CD4-positive, alpha-beta T cell (primary cell): Measurements from ENCODE around the gene VASH2. TPM values are rescaled to one million over a fixed set of nuclear protein-coding genes. Genes with fewer than 3 reads are reported as not detected.

Experiments used
- ATAC-seq: fragments of 200-7000 bp; cut with Tn5 transposase; one replicate; pipeline ENCODE4 v1.10.0; 2022; ENCODE audit warnings: mild to moderate bottlenecking; ENCODE audit not compliant: poor library complexity
- CTCF ChIA-PET: fragments of 350-600 bp; sonication (Branson Sonifier 250); formaldehyde crosslinking; loops from one replicate; lab custom pipeline; 2021; ENCODE audit warnings: antibody characterized with exemption, inconsistent platforms; lab: Charles Lee
- POLR2A ChIA-PET: fragments of 350-600 bp; sonication (Branson Sonifier 250); formaldehyde crosslinking; loops from one replicate; lab custom pipeline; 2021; ENCODE audit warnings: antibody characterized with exemption, inconsistent platforms; lab: Charles Lee
- DNase-seq, 14 experiments: peaks; one replicate each; pipeline ENCODE4 v3.0.0-alpha.2; 2013 to 2020; ENCODE audit warnings: mixed read lengths in 2 of 14
- H3K27ac ChIP-seq, 2 donors: one replicate each; pipeline versions ENCODE4 v1.5.1 to v1.7.0; 2013; ENCODE audit warnings: low read length in 2 of 2, low read depth in 1 of 2, mild to moderate bottlenecking in 1 of 2
- H3K27me3 ChIP-seq, 2 experiments: 1 replicate in 1 of 2; 2 replicates in 1 of 2; pipeline versions ENCODE4 v1.6.1 to v1.7.0; 2013; ENCODE audit warnings: low read length in 2 of 2, control low read depth in 1 of 2, mild to moderate bottlenecking in 1 of 2, moderate library complexity in 1 of 2; ENCODE audit not compliant: insufficient read depth in 2 of 2, control insufficient read depth in 1 of 2
- H3K36me3 ChIP-seq: one replicate; pipeline ENCODE4 v1.6.1; 2013; ENCODE audit warnings: low read length, control low read depth; ENCODE audit not compliant: insufficient read depth
- H3K4me1 ChIP-seq: one replicate; pipeline ENCODE4 v1.6.1; 2013; ENCODE audit warnings: low read length, control low read depth; ENCODE audit not compliant: insufficient read depth
- H3K4me3 ChIP-seq: one replicate; pipeline ENCODE4 v1.5.1; 2013; ENCODE audit warnings: mild to moderate bottlenecking, low read length, moderate library complexity
- H3K9me3 ChIP-seq, 2 experiments: 1 replicate in 1 of 2; 2 replicates in 1 of 2; pipeline versions ENCODE4 v1.6.1 to v1.7.0; 2013; ENCODE audit warnings: low read length in 2 of 2, mild to moderate bottlenecking in 2 of 2, control low read depth in 1 of 2, moderate library complexity in 1 of 2; ENCODE audit not compliant: control insufficient read depth in 1 of 2, insufficient read depth in 1 of 2
- H3K27ac Mint-ChIP-seq: one replicate; pipeline ENCODE4 v1.8.0; 2020; ENCODE audit warnings: mixed read lengths
- H3K27me3 Mint-ChIP-seq: one replicate; pipeline ENCODE4 v1.8.0; 2021; ENCODE audit warnings: mixed read lengths
- H3K36me3 Mint-ChIP-seq: one replicate; pipeline ENCODE4 v1.8.0; 2021; ENCODE audit warnings: low read depth, mixed read lengths
- H3K4me1 Mint-ChIP-seq: one replicate; pipeline ENCODE4 v1.8.0; 2021; ENCODE audit warnings: low read depth, mixed read lengths
- H3K4me3 Mint-ChIP-seq: one replicate; pipeline ENCODE4 v1.8.0; 2020; ENCODE audit warnings: mild to moderate bottlenecking, mixed read lengths
- H3K9me3 Mint-ChIP-seq: one replicate; pipeline ENCODE4 v1.8.0; 2020; ENCODE audit warnings: mixed read lengths
- intact Hi-C, 2 experiments: fragments of 100-400 bp; cut with DNase I in 1 of 2; cut with micrococcal nuclease in 1 of 2; formaldehyde crosslinking; loops; one replicate each; pipeline versions ENCODE4 v1.15.1 to v1.9.0; 2023 to 2025; cut with DNase I, micrococcal nuclease
- total RNA-seq, 174 experiments: library from RNA in 2 of 174; stranded (reverse) in 2 of 174; gene quantifications; one replicate each; pipeline ENCODE4 v1.2.3 and lab custom pipeline; 2021 to 2026
- TF ChIP-seq, protein P1 (sequence below): fragments of 200-600 bp; IDR thresholded peaks from one replicate; pipeline ENCODE4 v1.8.0; 2022; ENCODE audit warnings: antibody characterized with exemption, mild to moderate bottlenecking

The VASH2 gene
- total RNA-seq, 2 experiments from 2014 or later, result 0.11 to 0.17 TPM

DNA sequence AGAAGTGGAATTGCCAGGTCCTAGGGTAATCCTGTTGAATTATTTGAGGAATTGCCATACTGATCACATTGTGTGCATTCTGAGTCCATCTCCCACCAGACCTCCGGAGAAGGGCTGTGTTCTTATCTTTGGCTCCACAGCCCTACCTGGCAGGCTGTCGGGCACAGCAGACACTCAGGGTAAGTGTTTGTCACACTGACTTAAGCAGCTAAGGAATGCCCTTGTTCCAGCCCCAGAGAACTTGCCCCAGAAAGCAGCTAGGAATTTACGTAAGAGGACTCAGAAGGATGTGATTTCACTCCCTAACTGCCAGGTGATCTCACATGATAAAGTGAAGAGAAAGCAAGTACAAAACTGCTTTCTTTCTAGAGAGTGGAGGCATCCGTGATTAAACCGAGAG is 21.0 kb downstream of the VASH2 start:
- H3K36me3 Mint-ChIP-seq, result no peaks in the 10 kb centered on the region
- ChIA-PET POLR2A (no interaction called here), CTCF (no interaction called here)
- no peak overlapping the region for H3K4me3 ChIP-seq
- peaks cover 1% of the 10 kb centered on the region for H3K27me3 Mint-ChIP-seq
- no peak overlapping the region for H3K4me3 Mint-ChIP-seq
- H3K27me3 ChIP-seq, result peaks cover 2 to 3% of the 10 kb centered on the region in 2 experiments
- no peaks in the 10 kb centered on the region for H3K9me3 ChIP-seq
- no peaks in the 10 kb centered on the region for H3K4me1 ChIP-seq
- intact Hi-C loops, result no loop called here
- DNase-seq (no peak), ATAC-seq (no peak)
- no peaks in the 10 kb centered on the region for H3K9me3 Mint-ChIP-seq
- no peak overlapping the region for H3K27ac Mint-ChIP-seq
- H3K27ac ChIP-seq, result no peak overlapping the region
- H3K4me1 Mint-ChIP-seq, result no peaks in the 10 kb centered on the region
- H3K36me3 ChIP-seq, result no peaks in the 10 kb centered on the region
- TF ChIP-seq, protein P1, sequence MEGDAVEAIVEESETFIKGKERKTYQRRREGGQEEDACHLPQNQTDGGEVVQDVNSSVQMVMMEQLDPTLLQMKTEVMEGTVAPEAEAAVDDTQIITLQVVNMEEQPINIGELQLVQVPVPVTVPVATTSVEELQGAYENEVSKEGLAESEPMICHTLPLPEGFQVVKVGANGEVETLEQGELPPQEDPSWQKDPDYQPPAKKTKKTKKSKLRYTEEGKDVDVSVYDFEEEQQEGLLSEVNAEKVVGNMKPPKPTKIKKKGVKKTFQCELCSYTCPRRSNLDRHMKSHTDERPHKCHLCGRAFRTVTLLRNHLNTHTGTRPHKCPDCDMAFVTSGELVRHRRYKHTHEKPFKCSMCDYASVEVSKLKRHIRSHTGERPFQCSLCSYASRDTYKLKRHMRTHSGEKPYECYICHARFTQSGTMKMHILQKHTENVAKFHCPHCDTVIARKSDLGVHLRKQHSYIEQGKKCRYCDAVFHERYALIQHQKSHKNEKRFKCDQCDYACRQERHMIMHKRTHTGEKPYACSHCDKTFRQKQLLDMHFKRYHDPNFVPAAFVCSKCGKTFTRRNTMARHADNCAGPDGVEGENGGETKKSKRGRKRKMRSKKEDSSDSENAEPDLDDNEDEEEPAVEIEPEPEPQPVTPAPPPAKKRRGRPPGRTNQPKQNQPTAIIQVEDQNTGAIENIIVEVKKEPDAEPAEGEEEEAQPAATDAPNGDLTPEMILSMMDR, result no peak

- ChIA-PET CTCF (no interaction called here), POLR2A (no interaction called here)
- peaks cover 8% of the 10 kb centered on the region for H3K4me1 ChIP-seq
- Mint-ChIP-seq H3K27me3 (peaks cover 4% of the 10 kb centered on the region), H3K27ac (no peak overlapping the region), H3K4me1 (no peaks in the 10 kb centered on the region), H3K36me3 (no peaks in the 10 kb centered on the region), H3K4me3 (no peak overlapping the region), H3K9me3 (no peaks in the 10 kb centered on the region)
- no peaks in the 10 kb centered on the region for H3K36me3 ChIP-seq
- H3K4me3 ChIP-seq, result no peak overlapping the region
- no peaks in the 10 kb centered on the region for H3K9me3 ChIP-seq
- TF ChIP-seq, protein P1, result no peak
- ATAC-seq (no peak), DNase-seq (no peak)
- no peak overlapping the region for H3K27ac ChIP-seq
- H3K27me3 ChIP-seq, result peaks cover 0 to 8% of the 10 kb centered on the region in 2 experiments
- intact Hi-C loops, result no loop called here
Observed at GRCh38 chr1:212973426-212973825, 23.1 kb downstream of the VASH2 start.

- Mint-ChIP-seq H3K27me3 (peaks cover 4% of the 10 kb centered on the region), H3K4me3 (no peak overlapping the region), H3K4me1 (no peaks in the 10 kb centered on the region), H3K27ac (no peak overlapping the region), H3K9me3 (no peaks in the 10 kb centered on the region), H3K36me3 (no peaks in the 10 kb centered on the region)
- POLR2A ChIA-PET, result no interaction called here
- peaks cover 0 to 8% of the 10 kb centered on the region in 2 experiments for H3K27me3 ChIP-seq
- H3K9me3 ChIP-seq, result no peaks in the 10 kb centered on the region
- ATAC-seq (no peak), DNase-seq (no peak)
- no peak overlapping the region for H3K4me3 ChIP-seq
- H3K27ac ChIP-seq, result no peak overlapping the region
- CTCF ChIA-PET, result no interaction called here
- intact Hi-C loops, result no loop called here
- TF ChIP-seq, protein P1, result no peak
- H3K36me3 ChIP-seq, result no peaks in the 10 kb centered on the region
- peaks cover 13% of the 10 kb centered on the region for H3K4me1 ChIP-seq
Observed at GRCh38 chr1:212973899-212974298, 23.6 kb downstream of the VASH2 start.
